PC-3 (cell line): ENCODE results near the gene HEYL. TPM values are rescaled to one million over a fixed set of nuclear protein-coding genes. Genes with fewer than 3 reads are reported as not detected.

Experiments used
- ATAC-seq: fragments of 200-7000 bp; cut with Tn5 transposase; 2 replicates; pipeline ENCODE4 v1.9.1; 2020; ENCODE audit warnings: mild to moderate bottlenecking, moderate library complexity
- BruUV-seq: library from RNA; stranded (reverse); fragments of 400-500 nt; replicated peaks from 2 replicates; lab custom pipeline; 2021; lab: Mats Ljungman, UMichigan
- CTCF ChIA-PET: fragments of 300-600 bp; sonication (Branson Sonifier 250); formaldehyde crosslinking; loops from one replicate; lab custom pipeline; 2022; ENCODE audit warnings: antibody characterized with exemption; lab: Charles Lee
- POLR2A ChIA-PET: fragments of 300-600 bp; sonication (Branson Sonifier 250); formaldehyde crosslinking; loops from one replicate; lab custom pipeline; 2022; ENCODE audit warnings: antibody characterized with exemption; ENCODE audit not compliant: unreplicated experiment; lab: Charles Lee
- DNase-seq: peaks from one replicate; pipeline ENCODE4 v3.0.0-alpha.2; 2015
- H2AFZ ChIP-seq: fragments of 300-600 bp; sonication (generic); 2 replicates; pipeline ENCODE4 v1.6.0; 2016; ENCODE audit warnings: antibody characterized with exemption, low read length
- H3F3A ChIP-seq: fragments of 300-600 bp; sonication (generic); one replicate; pipeline ENCODE4 v1.6.0; 2017; ENCODE audit warnings: antibody characterized with exemption, low read length, control low read depth, mild to moderate bottlenecking; ENCODE audit not compliant: unreplicated experiment
- H3K27ac ChIP-seq: fragments of 300-600 bp; sonication (generic); 2 replicates; pipeline ENCODE4 v1.5.1; 2016; ENCODE audit warnings: mild to moderate bottlenecking, low read length
- H3K27me3 ChIP-seq: fragments of 300-600 bp; sonication (generic); 2 replicates; pipeline ENCODE4 v1.6.1; 2016; ENCODE audit warnings: low read length, mixed read lengths
- H3K36me3 ChIP-seq: fragments of 300-600 bp; sonication (generic); 2 replicates; pipeline ENCODE4 v1.6.1; 2016; ENCODE audit warnings: low read depth, mixed run types, low read length, mixed read lengths
- H3K4me1 ChIP-seq: fragments of 300-600 bp; sonication (generic); 2 replicates; pipeline ENCODE4 v1.5.1; 2016; ENCODE audit warnings: low read length; ENCODE audit not compliant: insufficient read depth
- H3K4me2 ChIP-seq: fragments of 300-600 bp; sonication (generic); 2 replicates; pipeline ENCODE4 v1.6.0; 2016; ENCODE audit warnings: low read length
- H3K4me3 ChIP-seq: fragments of 300-600 bp; sonication (generic); 2 replicates; pipeline ENCODE4 v1.5.1; 2016; ENCODE audit warnings: mild to moderate bottlenecking, low read length, mixed read lengths
- H3K79me2 ChIP-seq: fragments of 300-600 bp; sonication (generic); 2 replicates; pipeline ENCODE4 v1.6.1; 2017; ENCODE audit warnings: low read length, mixed read lengths
- H3K9ac ChIP-seq: fragments of 300-600 bp; sonication (generic); 2 replicates; pipeline ENCODE4 v1.6.0; 2016; ENCODE audit warnings: mild to moderate bottlenecking, low read length
- H3K9me2 ChIP-seq: fragments of 300-600 bp; sonication (generic); replicated peaks from 2 replicates; pipeline ENCODE4 v1.6.1; 2016; ENCODE audit warnings: mixed run types, low read length, mixed read lengths
- H3K9me3 ChIP-seq: fragments of 300-600 bp; sonication (generic); 2 replicates; pipeline ENCODE4 v1.6.1; 2016; ENCODE audit warnings: low read length, mixed read lengths
- H4K20me1 ChIP-seq: fragments of 300-600 bp; sonication (generic); 2 replicates; pipeline ENCODE4 v1.6.1; 2016; ENCODE audit warnings: low read length, mixed read lengths
- EZH2 ChIP-seq: fragments of 300-600 bp; sonication (generic); IDR thresholded peaks from one replicate; pipeline ENCODE4 v1.6.1; 2017; ENCODE audit warnings: antibody characterized with exemption, mild to moderate bottlenecking, low read length; ENCODE audit not compliant: unreplicated experiment
- EZH2phosphoT487 ChIP-seq: fragments of 300-600 bp; sonication (generic); IDR thresholded peaks from 2 replicates; pipeline ENCODE4 v1.6.1; 2018; ENCODE audit warnings: mild to moderate bottlenecking, antibody characterized with exemption, low read length, borderline replicate concordance
- intact Hi-C: fragments of 100-400 bp; cut with micrococcal nuclease; formaldehyde crosslinking; loops from 2 replicates; pipeline ENCODE4 v1.9.0; 2023
- total RNA-seq: library from RNA; depleted of rRNA; stranded (reverse); fragments of >200 nt; gene quantifications from 2 replicates; pipeline ENCODE4 v1.2.3, GENCODE V29; 2014
- TF ChIP-seq, protein P1 (sequence below): fragments of 300-600 bp; sonication (generic); conservative IDR thresholded peaks from 2 replicates; pipeline ENCODE4 v1.5.1; 2017; ENCODE audit warnings: antibody characterized with exemption, low read depth, mild to moderate bottlenecking, low read length

Gene HEYL
- total RNA-seq, 1 experiment from 2014 or later: not detected

DNA sequence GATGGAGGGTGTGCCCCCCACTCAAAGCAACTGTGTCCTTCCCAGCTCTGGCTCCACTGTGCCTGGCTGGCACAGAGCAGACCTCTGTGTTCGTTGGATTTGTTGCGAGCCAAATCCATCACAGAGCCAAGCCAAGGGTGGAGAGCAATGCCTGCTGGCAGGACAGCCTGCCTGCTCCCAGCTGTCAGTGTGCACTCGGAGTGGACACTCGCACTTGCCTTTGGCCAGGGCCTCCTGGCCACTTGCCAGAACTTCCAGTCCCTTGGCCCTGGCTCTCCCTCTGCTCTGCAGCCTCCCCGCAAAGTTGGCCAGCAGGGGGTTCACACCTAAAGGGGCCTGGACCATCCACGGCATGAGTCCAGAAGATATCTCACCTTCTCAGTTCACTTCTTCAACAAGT, 16.4 kb downstream of the HEYL start:
- no peak overlapping the region for H3K9ac ChIP-seq
- no peak overlapping the region for H3K4me2 ChIP-seq
- no peak overlapping the region for H3K27ac ChIP-seq
- H3K4me1 ChIP-seq: no peaks in the 10 kb centered on the region
- BruUV-seq: no TSS peak
- ChIA-PET POLR2A (no interaction called here), CTCF (no interaction called here)
- no peaks in the 10 kb centered on the region for H3F3A ChIP-seq
- H3K27me3 ChIP-seq: peaks cover 26% of the 10 kb centered on the region; the same call in 1 of the 2 replicates
- no peaks in the 10 kb centered on the region for H3K9me3 ChIP-seq
- intact Hi-C loops: no loop called here
- no peak for DNase-seq
- no peaks in the 10 kb centered on the region for H3K9me2 ChIP-seq
- H3K79me2 ChIP-seq: no peaks in the 10 kb centered on the region
- H4K20me1 ChIP-seq: no peaks in the 10 kb centered on the region
- TF ChIP-seq EZH2phosphoT487: no peak
- TF ChIP-seq EZH2: no peak
- TF ChIP-seq, protein P1, sequence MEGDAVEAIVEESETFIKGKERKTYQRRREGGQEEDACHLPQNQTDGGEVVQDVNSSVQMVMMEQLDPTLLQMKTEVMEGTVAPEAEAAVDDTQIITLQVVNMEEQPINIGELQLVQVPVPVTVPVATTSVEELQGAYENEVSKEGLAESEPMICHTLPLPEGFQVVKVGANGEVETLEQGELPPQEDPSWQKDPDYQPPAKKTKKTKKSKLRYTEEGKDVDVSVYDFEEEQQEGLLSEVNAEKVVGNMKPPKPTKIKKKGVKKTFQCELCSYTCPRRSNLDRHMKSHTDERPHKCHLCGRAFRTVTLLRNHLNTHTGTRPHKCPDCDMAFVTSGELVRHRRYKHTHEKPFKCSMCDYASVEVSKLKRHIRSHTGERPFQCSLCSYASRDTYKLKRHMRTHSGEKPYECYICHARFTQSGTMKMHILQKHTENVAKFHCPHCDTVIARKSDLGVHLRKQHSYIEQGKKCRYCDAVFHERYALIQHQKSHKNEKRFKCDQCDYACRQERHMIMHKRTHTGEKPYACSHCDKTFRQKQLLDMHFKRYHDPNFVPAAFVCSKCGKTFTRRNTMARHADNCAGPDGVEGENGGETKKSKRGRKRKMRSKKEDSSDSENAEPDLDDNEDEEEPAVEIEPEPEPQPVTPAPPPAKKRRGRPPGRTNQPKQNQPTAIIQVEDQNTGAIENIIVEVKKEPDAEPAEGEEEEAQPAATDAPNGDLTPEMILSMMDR: no peak
- H3K4me3 ChIP-seq: no peak overlapping the region
- H3K36me3 ChIP-seq: no peaks in the 10 kb centered on the region
- no peak for ATAC-seq
- no peak overlapping the region for H2AFZ ChIP-seq

DNA sequence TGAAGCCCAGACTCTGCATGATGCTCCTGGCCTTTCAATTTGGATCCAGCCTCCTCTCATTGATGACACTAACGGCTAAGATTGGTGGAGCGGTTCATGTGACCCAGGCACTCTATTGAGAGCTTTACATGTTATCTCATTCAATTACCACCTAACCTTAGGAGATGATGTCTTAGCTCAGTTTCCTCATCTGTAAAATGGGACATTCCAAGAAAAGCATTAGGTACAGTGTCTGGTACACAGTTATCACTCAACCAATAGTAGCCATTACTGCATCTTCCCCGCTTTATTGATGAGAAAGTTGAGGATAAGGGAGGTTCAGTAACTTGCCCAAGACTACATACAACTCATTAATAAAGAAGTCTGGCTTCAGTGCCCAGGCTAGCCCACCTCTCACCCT, 17.0 kb downstream of the HEYL start:
- H4K20me1 ChIP-seq: no peaks in the 10 kb centered on the region
- BruUV-seq: no TSS peak
- no peaks in the 10 kb centered on the region for H3K9me2 ChIP-seq
- ChIA-PET POLR2A (interaction anchor here (0.6 kb wide), 1 partner anchor 1339 kb away, joined by 3 read pairs; no protein-coding TSS in a partner anchor), CTCF (interaction anchor here (0.7 kb wide), 1 partner anchor 78 kb away, joined by 6 read pairs; no protein-coding TSS in a partner anchor)
- no peak overlapping the region for H2AFZ ChIP-seq
- no peak overlapping the region for H3K27ac ChIP-seq
- no peaks in the 10 kb centered on the region for H3K79me2 ChIP-seq
- TF ChIP-seq EZH2phosphoT487 (no peak), EZH2 (no peak)
- TF ChIP-seq, protein P1: no peak
- peaks cover 26% of the 10 kb centered on the region; the same call in 1 of the 2 replicates for H3K27me3 ChIP-seq
- no peak for DNase-seq
- intact Hi-C loops: no loop called here
- H3K9ac ChIP-seq: no peak overlapping the region
- no peaks in the 10 kb centered on the region for H3K4me1 ChIP-seq
- H3K4me3 ChIP-seq: no peak overlapping the region
- no peaks in the 10 kb centered on the region for H3K9me3 ChIP-seq
- H3K4me2 ChIP-seq: no peak overlapping the region
- no peaks in the 10 kb centered on the region for H3F3A ChIP-seq
- no peaks in the 10 kb centered on the region for H3K36me3 ChIP-seq
- no peak for ATAC-seq

DNA sequence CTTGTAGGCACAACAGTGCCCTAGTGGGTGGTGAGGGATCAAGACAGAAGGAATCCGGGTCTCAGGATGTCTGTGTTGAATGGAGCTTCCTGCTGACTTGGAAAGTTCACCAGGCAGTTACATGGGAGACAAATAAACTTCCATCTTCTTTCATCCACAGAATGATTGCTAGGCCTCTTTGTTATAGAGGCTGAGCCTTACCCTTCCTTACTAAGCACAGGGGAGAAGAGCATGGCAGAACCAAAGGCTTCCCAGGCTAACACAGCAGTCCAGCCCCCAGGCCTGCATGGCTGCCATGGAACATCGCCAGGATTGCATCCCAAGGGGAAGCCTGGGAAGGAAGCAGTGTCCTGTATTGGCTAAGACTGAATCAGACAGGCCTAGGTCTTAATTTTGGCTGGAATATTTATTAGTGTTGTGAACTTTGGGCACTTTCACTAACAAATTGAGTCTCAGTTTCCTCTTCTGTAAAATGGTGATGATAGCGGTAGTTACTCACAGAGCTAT, 18.7 kb downstream of the HEYL start:
- Histone ChIP-seq H3K27ac (no peak overlapping the region), H4K20me1 (no peaks in the 10 kb centered on the region), H3K36me3 (no peaks in the 10 kb centered on the region), H3K27me3 (0 out of 2 replicates have a peak, but pooled peaks cover 16% of the 10 kb centered on the region), H2AFZ (no peak overlapping the region), H3K4me3 (no peak overlapping the region), H3F3A (no peaks in the 10 kb centered on the region), H3K79me2 (no peaks in the 10 kb centered on the region), H3K9me3 (no peaks in the 10 kb centered on the region), H3K9me2 (no peaks in the 10 kb centered on the region), H3K9ac (no peak overlapping the region), H3K4me1 (no peaks in the 10 kb centered on the region), H3K4me2 (no peak overlapping the region)
- no peak for ATAC-seq
- TF ChIP-seq EZH2 (no peak), EZH2phosphoT487 (no peak)
- TF ChIP-seq, protein P1: no peak
- no TSS peak for BruUV-seq
- intact Hi-C loops: no loop called here
- ChIA-PET POLR2A (no interaction called here), CTCF (no interaction called here)
- DNase-seq: no peak
